HepG2 (cell line): Measurements from ENCODE around the gene TREH. TPM values are rescaled to one million over a fixed set of nuclear protein-coding genes. Genes with fewer than 3 reads are reported as not detected.

Experiments used
- FOXP1 ChIP-seq, 2 experiments: fragments of 450-650 bp in 1 of 2; IDR thresholded peaks; 2 replicates each; pipeline ENCODE4 v1.6.1; 2017 to 2018; ENCODE audit warnings: antibody characterized with exemption in 1 of 2
- HNF4A ChIP-seq: sonication (generic); formaldehyde crosslinking; IDR thresholded peaks from 2 replicates; pipeline ENCODE4 v1.4.0; 2020; ENCODE audit warnings: missing genetic modification reagents
- IKZF1 ChIP-seq: fragments of 450-650 bp; IDR thresholded peaks from 2 replicates; pipeline ENCODE4 v1.7.1; 2016
- NFRKB ChIP-seq: fragments of 450-650 bp; IDR thresholded peaks from 2 replicates; pipeline ENCODE4 v1.6.1; 2017
- ONECUT2 ChIP-seq: sonication (generic); formaldehyde crosslinking; IDR thresholded peaks from 2 replicates; pipeline ENCODE4 v1.4.0; 2020; ENCODE audit warnings: missing genetic modification reagents
- PHF21A ChIP-seq: sonication (generic); formaldehyde crosslinking; IDR thresholded peaks from 2 replicates; pipeline ENCODE4 v1.5.0; 2020; ENCODE audit warnings: mild to moderate bottlenecking, missing genetic modification reagents
- RARA ChIP-seq: IDR thresholded peaks from 2 replicates; pipeline ENCODE4 v1.6.1; 2016; ENCODE audit warnings: missing genetic modification reagents, missing compliant biosample characterization
- RCOR2 ChIP-seq: IDR thresholded peaks from 2 replicates; pipeline ENCODE4 v1.6.1; 2016; ENCODE audit warnings: missing biosample characterization, missing genetic modification reagents
- SMC3 ChIP-seq: IDR thresholded peaks from 2 replicates; pipeline ENCODE4 v1.6.1; 2011; ENCODE audit warnings: low read length, improper control_type of control experiment
- XBP1 ChIP-seq: sonication (generic); formaldehyde crosslinking; IDR thresholded peaks from 2 replicates; pipeline ENCODE4 v1.5.0; 2020; ENCODE audit warnings: missing genetic modification reagents
- ZBTB3 ChIP-seq: sonication (generic); formaldehyde crosslinking; IDR thresholded peaks from 2 replicates; pipeline ENCODE4 v1.4.0; 2020; ENCODE audit warnings: low read depth, mild to moderate bottlenecking, moderate library complexity, missing genetic modification reagents, borderline replicate concordance
- ZFP62 ChIP-seq: sonication (generic); formaldehyde crosslinking; IDR thresholded peaks from 2 replicates; pipeline ENCODE4 v1.4.0; 2020; ENCODE audit warnings: missing genetic modification reagents
- ZNF138 ChIP-seq: sonication (generic); formaldehyde crosslinking; IDR thresholded peaks from 2 replicates; pipeline ENCODE4 v1.5.0; 2020; ENCODE audit warnings: mild to moderate bottlenecking, low read depth, missing genetic modification reagents
- ZNF660 ChIP-seq: sonication (generic); formaldehyde crosslinking; IDR thresholded peaks from 2 replicates; pipeline ENCODE4 v1.5.1; 2020; ENCODE audit warnings: mild to moderate bottlenecking, low read depth, missing genetic modification reagents, borderline replicate concordance
- ZNF749 ChIP-seq: sonication (generic); formaldehyde crosslinking; IDR thresholded peaks from 2 replicates; pipeline ENCODE4 v1.8.0; 2022; ENCODE audit warnings: mild to moderate bottlenecking, missing genetic modification reagents, moderate library complexity, borderline replicate concordance
- ZSCAN9 ChIP-seq: IDR thresholded peaks from 2 replicates; pipeline ENCODE4 v1.6.1; 2016; ENCODE audit warnings: borderline replicate concordance
- polyA plus RNA-seq, 8 experiments: library from polyadenylated mRNA; depleted of rRNA in 3 of 8; stranded (reverse) in 7 of 8; unstranded in 1 of 8; fragments of >200 nt; fragmentation: Illumina TruSeq in 4 of 8; extraction: Trizol in 4 of 8; gene quantifications; 2 replicates each; pipeline versions ENCODE4 v1.2.1 to v1.2.3, GENCODE V29; 2011 to 2016; ENCODE audit warnings: low read depth in 4 of 8, missing spikeins in 1 of 8, mixed read lengths in 1 of 8; ENCODE audit not compliant: insufficient read depth in 1 of 8
- total RNA-seq, 5 experiments: library from RNA; depleted of rRNA; stranded (reverse); fragments of >200 nt; fragmentation: Illumina TruSeq; extraction: Trizol; gene quantifications; 2 replicates each; pipeline ENCODE4 v1.2.3, GENCODE V29; 2016; ENCODE audit warnings: low read depth in 1 of 5
- TF ChIP-seq, protein P1 (sequence below): sonication (generic); formaldehyde crosslinking; IDR thresholded peaks from 2 replicates; pipeline ENCODE4 v1.4.0; 2020; ENCODE audit warnings: low read depth, mild to moderate bottlenecking, missing genetic modification reagents
- TF ChIP-seq, protein P2 (sequence below): IDR thresholded peaks from 2 replicates; pipeline ENCODE4 v1.6.1; 2016; ENCODE audit warnings: low read depth, borderline replicate concordance
- TF ChIP-seq, protein P3 (sequence below): sonication (generic); formaldehyde crosslinking; IDR thresholded peaks from 2 replicates; pipeline ENCODE4 v1.4.0; 2020; ENCODE audit warnings: missing genetic modification reagents
- TF ChIP-seq, protein P4 (sequence below): sonication (generic); formaldehyde crosslinking; IDR thresholded peaks from 2 replicates; pipeline ENCODE4 v1.4.0; 2020; ENCODE audit warnings: missing genetic modification reagents
- TF ChIP-seq, protein P5 (sequence below): IDR thresholded peaks from 2 replicates; pipeline ENCODE4 v1.6.1; 2016; ENCODE audit warnings: mild to moderate bottlenecking
- TF ChIP-seq, protein P6 (sequence below): sonication (generic); formaldehyde crosslinking; IDR thresholded peaks from 2 replicates; pipeline ENCODE4 v1.4.0; 2020; ENCODE audit warnings: missing genetic modification reagents, borderline replicate concordance

TREH gene
- total and polyA plus RNA-seq, 2 of the 13 experiments (the other 11 are each of a cell fraction or from before 2014, with no cell fraction given) = 0.53 to 0.86 TPM

DNA sequence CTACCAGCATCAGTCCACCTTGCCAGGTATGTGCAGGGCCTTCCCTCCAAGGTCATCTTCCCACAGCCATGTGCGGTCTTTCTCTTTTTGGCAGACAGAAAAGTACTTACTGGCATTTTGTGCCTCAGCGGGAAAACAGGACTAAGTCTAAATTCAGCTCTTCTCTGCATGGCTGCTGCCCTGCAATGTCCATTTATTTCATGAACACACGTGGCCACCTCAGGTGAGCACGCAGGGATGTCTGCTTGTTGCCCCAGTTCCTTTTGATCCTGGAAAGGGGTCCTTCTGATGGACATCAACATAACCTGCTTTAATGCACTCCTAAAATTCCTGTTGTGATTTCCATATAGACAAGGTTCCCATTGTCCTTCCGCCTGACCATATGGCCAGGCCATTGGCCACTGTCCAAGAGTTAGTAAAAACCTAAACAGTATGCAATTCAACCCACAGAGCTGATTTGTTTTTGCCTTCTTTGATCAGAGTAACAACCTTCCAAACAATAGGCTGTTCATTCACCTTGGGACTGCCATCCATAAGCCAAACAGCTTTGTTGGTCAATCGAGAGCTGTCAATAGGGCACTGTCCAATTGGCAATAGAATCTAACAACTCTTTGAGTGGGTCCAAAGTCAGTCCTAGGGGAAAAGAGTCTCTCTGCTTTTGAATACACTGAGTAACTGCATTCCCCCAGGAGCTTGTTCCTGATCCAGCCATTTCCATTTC is 5.9 kb downstream of the TREH start (continued):
- TF ChIP-seq, protein P1, sequence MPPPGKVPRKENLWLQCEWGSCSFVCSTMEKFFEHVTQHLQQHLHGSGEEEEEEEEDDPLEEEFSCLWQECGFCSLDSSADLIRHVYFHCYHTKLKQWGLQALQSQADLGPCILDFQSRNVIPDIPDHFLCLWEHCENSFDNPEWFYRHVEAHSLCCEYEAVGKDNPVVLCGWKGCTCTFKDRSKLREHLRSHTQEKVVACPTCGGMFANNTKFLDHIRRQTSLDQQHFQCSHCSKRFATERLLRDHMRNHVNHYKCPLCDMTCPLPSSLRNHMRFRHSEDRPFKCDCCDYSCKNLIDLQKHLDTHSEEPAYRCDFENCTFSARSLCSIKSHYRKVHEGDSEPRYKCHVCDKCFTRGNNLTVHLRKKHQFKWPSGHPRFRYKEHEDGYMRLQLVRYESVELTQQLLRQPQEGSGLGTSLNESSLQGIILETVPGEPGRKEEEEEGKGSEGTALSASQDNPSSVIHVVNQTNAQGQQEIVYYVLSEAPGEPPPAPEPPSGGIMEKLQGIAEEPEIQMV = 0 out of 2 replicates have a peak, but pooled peaks have one; percentile 32
- TF ChIP-seq SMC3 = no peak
- no peak for TF ChIP-seq ZFP62 (CRISPR knock-in tag)
- peak; percentile 40; the same call in 1 of the 2 replicates for TF ChIP-seq ZSCAN9 (CRISPR knock-in tag)
- TF ChIP-seq ZBTB3 (CRISPR knock-in tag) = 0 out of 2 replicates have a peak, but pooled peaks have one; percentile 63
- TF ChIP-seq HNF4A (CRISPR knock-in tag) = peak; percentile 90
- TF ChIP-seq, protein P2, sequence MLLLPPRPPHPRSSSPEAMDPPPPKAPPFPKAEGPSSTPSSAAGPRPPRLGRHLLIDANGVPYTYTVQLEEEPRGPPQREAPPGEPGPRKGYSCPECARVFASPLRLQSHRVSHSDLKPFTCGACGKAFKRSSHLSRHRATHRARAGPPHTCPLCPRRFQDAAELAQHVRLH (CRISPR knock-in tag) = 0 out of 2 replicates have a peak, but pooled peaks have one; percentile 10
- no peak for TF ChIP-seq XBP1 (CRISPR knock-in tag)
- TF ChIP-seq, protein P3, sequence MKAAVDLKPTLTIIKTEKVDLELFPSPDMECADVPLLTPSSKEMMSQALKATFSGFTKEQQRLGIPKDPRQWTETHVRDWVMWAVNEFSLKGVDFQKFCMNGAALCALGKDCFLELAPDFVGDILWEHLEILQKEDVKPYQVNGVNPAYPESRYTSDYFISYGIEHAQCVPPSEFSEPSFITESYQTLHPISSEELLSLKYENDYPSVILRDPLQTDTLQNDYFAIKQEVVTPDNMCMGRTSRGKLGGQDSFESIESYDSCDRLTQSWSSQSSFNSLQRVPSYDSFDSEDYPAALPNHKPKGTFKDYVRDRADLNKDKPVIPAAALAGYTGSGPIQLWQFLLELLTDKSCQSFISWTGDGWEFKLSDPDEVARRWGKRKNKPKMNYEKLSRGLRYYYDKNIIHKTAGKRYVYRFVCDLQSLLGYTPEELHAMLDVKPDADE (CRISPR knock-in tag) = no peak
- TF ChIP-seq, protein P4, sequence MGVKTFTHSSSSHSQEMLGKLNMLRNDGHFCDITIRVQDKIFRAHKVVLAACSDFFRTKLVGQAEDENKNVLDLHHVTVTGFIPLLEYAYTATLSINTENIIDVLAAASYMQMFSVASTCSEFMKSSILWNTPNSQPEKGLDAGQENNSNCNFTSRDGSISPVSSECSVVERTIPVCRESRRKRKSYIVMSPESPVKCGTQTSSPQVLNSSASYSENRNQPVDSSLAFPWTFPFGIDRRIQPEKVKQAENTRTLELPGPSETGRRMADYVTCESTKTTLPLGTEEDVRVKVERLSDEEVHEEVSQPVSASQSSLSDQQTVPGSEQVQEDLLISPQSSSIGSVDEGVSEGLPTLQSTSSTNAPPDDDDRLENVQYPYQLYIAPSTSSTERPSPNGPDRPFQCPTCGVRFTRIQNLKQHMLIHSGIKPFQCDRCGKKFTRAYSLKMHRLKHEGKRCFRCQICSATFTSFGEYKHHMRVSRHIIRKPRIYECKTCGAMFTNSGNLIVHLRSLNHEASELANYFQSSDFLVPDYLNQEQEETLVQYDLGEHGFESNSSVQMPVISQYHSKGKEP (CRISPR knock-in tag) = no peak
- TF ChIP-seq ZNF660 (CRISPR knock-in tag) = no peak
- no peak for TF ChIP-seq ZNF138 (CRISPR knock-in tag)
- peak; percentile 21; the same call in 1 of the 2 replicates for TF ChIP-seq RARA (CRISPR knock-in tag)
- TF ChIP-seq IKZF1 = no peak
- TF ChIP-seq, protein P5, sequence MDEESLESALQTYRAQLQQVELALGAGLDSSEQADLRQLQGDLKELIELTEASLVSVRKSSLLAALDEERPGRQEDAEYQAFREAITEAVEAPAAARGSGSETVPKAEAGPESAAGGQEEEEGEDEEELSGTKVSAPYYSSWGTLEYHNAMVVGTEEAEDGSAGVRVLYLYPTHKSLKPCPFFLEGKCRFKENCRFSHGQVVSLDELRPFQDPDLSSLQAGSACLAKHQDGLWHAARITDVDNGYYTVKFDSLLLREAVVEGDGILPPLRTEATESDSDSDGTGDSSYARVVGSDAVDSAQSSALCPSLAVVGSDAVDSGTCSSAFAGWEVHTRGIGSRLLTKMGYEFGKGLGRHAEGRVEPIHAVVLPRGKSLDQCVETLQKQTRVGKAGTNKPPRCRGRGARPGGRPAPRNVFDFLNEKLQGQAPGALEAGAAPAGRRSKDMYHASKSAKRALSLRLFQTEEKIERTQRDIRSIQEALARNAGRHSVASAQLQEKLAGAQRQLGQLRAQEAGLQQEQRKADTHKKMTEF (CRISPR knock-in tag) = peak; percentile 76
- TF ChIP-seq, protein P6, sequence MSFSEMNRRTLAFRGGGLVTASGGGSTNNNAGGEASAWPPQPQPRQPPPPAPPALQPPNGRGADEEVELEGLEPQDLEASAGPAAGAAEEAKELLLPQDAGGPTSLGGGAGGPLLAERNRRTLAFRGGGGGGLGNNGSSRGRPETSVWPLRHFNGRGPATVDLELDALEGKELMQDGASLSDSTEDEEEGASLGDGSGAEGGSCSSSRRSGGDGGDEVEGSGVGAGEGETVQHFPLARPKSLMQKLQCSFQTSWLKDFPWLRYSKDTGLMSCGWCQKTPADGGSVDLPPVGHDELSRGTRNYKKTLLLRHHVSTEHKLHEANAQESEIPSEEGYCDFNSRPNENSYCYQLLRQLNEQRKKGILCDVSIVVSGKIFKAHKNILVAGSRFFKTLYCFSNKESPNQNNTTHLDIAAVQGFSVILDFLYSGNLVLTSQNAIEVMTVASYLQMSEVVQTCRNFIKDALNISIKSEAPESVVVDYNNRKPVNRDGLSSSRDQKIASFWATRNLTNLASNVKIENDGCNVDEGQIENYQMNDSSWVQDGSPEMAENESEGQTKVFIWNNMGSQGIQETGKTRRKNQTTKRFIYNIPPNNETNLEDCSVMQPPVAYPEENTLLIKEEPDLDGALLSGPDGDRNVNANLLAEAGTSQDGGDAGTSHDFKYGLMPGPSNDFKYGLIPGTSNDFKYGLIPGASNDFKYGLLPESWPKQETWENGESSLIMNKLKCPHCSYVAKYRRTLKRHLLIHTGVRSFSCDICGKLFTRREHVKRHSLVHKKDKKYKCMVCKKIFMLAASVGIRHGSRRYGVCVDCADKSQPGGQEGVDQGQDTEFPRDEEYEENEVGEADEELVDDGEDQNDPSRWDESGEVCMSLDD = no peak
- TF ChIP-seq FOXP1 (IDR thresholded peaks at IDR 0.05) = peak; percentile 63
- peak; percentile 88 for TF ChIP-seq FOXP1 (CRISPR knock-in tag; IDR thresholded peaks at IDR 0.05)
- TF ChIP-seq ONECUT2 (CRISPR knock-in tag) = no peak
- peak; percentile 48; the same call in 1 of the 2 replicates for TF ChIP-seq ZNF749 (CRISPR knock-in tag)
- peak; percentile 49; the same call in 1 of the 2 replicates for TF ChIP-seq RCOR2 (CRISPR knock-in tag)
- no peak for TF ChIP-seq NFRKB
- peak; percentile 88 for TF ChIP-seq PHF21A (CRISPR knock-in tag)
